ENCODE measurements around the gene RTN4R.
"Not testable (repeated sequence)": the region's sequence is repeated elsewhere in the genome, so short reads cannot be mapped to it uniquely, and the experiment has no call there.

RTN4R gene

GRCh38 chr22:20295262-20296064 is 27.3 kb upstream of the RTN4R start:
- no peak overlapping the region for H3K4me3 ChIP-seq (ENCODE audit: insufficient read depth, low read depth, low read length)
- H3K36me3 ChIP-seq (ENCODE audit: control insufficient read depth, insufficient read depth, low read length): no peaks in the 10 kb centered on the region
- no peaks in the 10 kb centered on the region for H3K4me1 ChIP-seq (ENCODE audit: control insufficient read depth, insufficient read depth, low read length)
- peaks cover 41% of the 10 kb centered on the region for H3K27me3 ChIP-seq (ENCODE audit: control insufficient read depth, insufficient read depth, low read length, poor library complexity, severe bottlenecking)
- WGBS, 2 experiments: 86 to 90% methylated on average over 12 of the region's 12 CpGs
- H3K27ac ChIP-seq (ENCODE audit: insufficient read depth, low read depth, low read length, poor library complexity, severe bottlenecking): no peak overlapping the region
- H3K9me3 ChIP-seq (ENCODE audit: control insufficient read depth, low read length): no peaks in the 10 kb centered on the region

- H3K27me3 ChIP-seq (ENCODE audit: control insufficient read depth, insufficient read depth, low read length, poor library complexity, severe bottlenecking): peaks cover 14% of the 10 kb centered on the region
- no peak overlapping the region for H3K27ac ChIP-seq (ENCODE audit: insufficient read depth, low read depth, low read length, poor library complexity, severe bottlenecking)
- no peak overlapping the region for H3K4me3 ChIP-seq (ENCODE audit: insufficient read depth, low read depth, low read length)
- WGBS, 2 experiments: 90 to 91% methylated on average over 13 of the region's 13 CpGs
- H3K4me1 ChIP-seq (ENCODE audit: control insufficient read depth, insufficient read depth, low read length): no peaks in the 10 kb centered on the region
- no peaks in the 10 kb centered on the region for H3K9me3 ChIP-seq (ENCODE audit: control insufficient read depth, low read length)
- H3K36me3 ChIP-seq (ENCODE audit: control insufficient read depth, insufficient read depth, low read length): no peaks in the 10 kb centered on the region
Observed at GRCh38 chr22:20292673-20293232, 24.6 kb upstream of the RTN4R start.

GRCh38 chr22:20292108-20292507 is 24.0 kb upstream of the RTN4R start:
- Histone ChIP-seq H3K4me3 (ENCODE audit: insufficient read depth, low read depth, low read length) (no peak overlapping the region), H3K4me1 (ENCODE audit: control insufficient read depth, insufficient read depth, low read length) (no peaks in the 10 kb centered on the region), H3K27ac (ENCODE audit: insufficient read depth, low read depth, low read length, poor library complexity, severe bottlenecking) (no peak overlapping the region), H3K27me3 (ENCODE audit: control insufficient read depth, insufficient read depth, low read length, poor library complexity, severe bottlenecking) (peaks cover 8% of the 10 kb centered on the region), H3K36me3 (ENCODE audit: control insufficient read depth, insufficient read depth, low read length) (no peaks in the 10 kb centered on the region), H3K9me3 (ENCODE audit: control insufficient read depth, low read length) (no peaks in the 10 kb centered on the region)
- WGBS, 2 experiments: 81 to 92% methylated on average over 5 of the region's 5 CpGs

GRCh38 chr22:20291604-20292063 is 23.5 kb upstream of the RTN4R start:
- WGBS, 2 experiments: 87 to 88% methylated on average over 11 of the region's 11 CpGs
- H3K27ac ChIP-seq (ENCODE audit: insufficient read depth, low read depth, low read length, poor library complexity, severe bottlenecking): no peak overlapping the region
- peaks cover 3% of the 10 kb centered on the region for H3K27me3 ChIP-seq (ENCODE audit: control insufficient read depth, insufficient read depth, low read length, poor library complexity, severe bottlenecking)
- H3K9me3 ChIP-seq (ENCODE audit: control insufficient read depth, low read length): no peaks in the 10 kb centered on the region
- H3K4me1 ChIP-seq (ENCODE audit: control insufficient read depth, insufficient read depth, low read length): no peaks in the 10 kb centered on the region
- H3K4me3 ChIP-seq (ENCODE audit: insufficient read depth, low read depth, low read length): no peak overlapping the region
- H3K36me3 ChIP-seq (ENCODE audit: control insufficient read depth, insufficient read depth, low read length): no peaks in the 10 kb centered on the region

GRCh38 chr22:20291249-20291586 is 23.1 kb upstream of the RTN4R start:
- Histone ChIP-seq H3K27me3 (ENCODE audit: control insufficient read depth, insufficient read depth, low read length, poor library complexity, severe bottlenecking) (no peaks in the 10 kb centered on the region), H3K27ac (ENCODE audit: insufficient read depth, low read depth, low read length, poor library complexity, severe bottlenecking) (no peak overlapping the region)
- WGBS, 2 experiments: 78 to 79% methylated on average over 5 of the region's 5 CpGs

GRCh38 chr22:20290578-20291248 is 22.6 kb upstream of the RTN4R start:
- WGBS, 2 experiments: 92 to 94% methylated on average over 13 of the region's 13 CpGs

More at GRCh38 chr22:20291249-20291586, 23.1 kb upstream of the RTN4R start:
- Histone ChIP-seq H3K4me1 (ENCODE audit: control insufficient read depth, insufficient read depth, low read length) (no peaks in the 10 kb centered on the region), H3K36me3 (ENCODE audit: control insufficient read depth, insufficient read depth, low read length) (no peaks in the 10 kb centered on the region), H3K9me3 (ENCODE audit: control insufficient read depth, low read length) (no peaks in the 10 kb centered on the region), H3K4me3 (ENCODE audit: insufficient read depth, low read depth, low read length) (no peak overlapping the region)

GRCh38 chr22:20290045-20290392 is 21.9 kb upstream of the RTN4R start:
- H3K4me3 ChIP-seq (ENCODE audit: insufficient read depth, low read depth, low read length): no peak overlapping the region
- H3K27me3 ChIP-seq (ENCODE audit: control insufficient read depth, insufficient read depth, low read length, poor library complexity, severe bottlenecking): no peaks in the 10 kb centered on the region
- WGBS, 2 experiments: 93 to 94% methylated on average over 10 of the region's 10 CpGs
- no peaks in the 10 kb centered on the region for H3K36me3 ChIP-seq (ENCODE audit: control insufficient read depth, insufficient read depth, low read length)
- no peaks in the 10 kb centered on the region for H3K4me1 ChIP-seq (ENCODE audit: control insufficient read depth, insufficient read depth, low read length)
- H3K27ac ChIP-seq (ENCODE audit: insufficient read depth, low read depth, low read length, poor library complexity, severe bottlenecking): no peak overlapping the region
- H3K9me3 ChIP-seq (ENCODE audit: control insufficient read depth, low read length): no peaks in the 10 kb centered on the region

More at GRCh38 chr22:20290578-20291248, 22.6 kb upstream of the RTN4R start:
- Histone ChIP-seq H3K4me1 (ENCODE audit: control insufficient read depth, insufficient read depth, low read length) (no peaks in the 10 kb centered on the region), H3K27me3 (ENCODE audit: control insufficient read depth, insufficient read depth, low read length, poor library complexity, severe bottlenecking) (no peaks in the 10 kb centered on the region), H3K4me3 (ENCODE audit: insufficient read depth, low read depth, low read length) (no peak overlapping the region), H3K36me3 (ENCODE audit: control insufficient read depth, insufficient read depth, low read length) (no peaks in the 10 kb centered on the region), H3K9me3 (ENCODE audit: control insufficient read depth, low read length) (no peaks in the 10 kb centered on the region), H3K27ac (ENCODE audit: insufficient read depth, low read depth, low read length, poor library complexity, severe bottlenecking) (no peak overlapping the region)

GRCh38 chr22:20289182-20290044 is 21.3 kb upstream of the RTN4R start:
- H3K36me3 ChIP-seq (ENCODE audit: control insufficient read depth, insufficient read depth, low read length); H3K4me3 ChIP-seq (ENCODE audit: insufficient read depth, low read depth, low read length); H3K9me3 ChIP-seq (ENCODE audit: control insufficient read depth, low read length); H3K4me1 ChIP-seq (ENCODE audit: control insufficient read depth, insufficient read depth, low read length); H3K27me3 ChIP-seq (ENCODE audit: control insufficient read depth, insufficient read depth, low read length, poor library complexity, severe bottlenecking); H3K27ac ChIP-seq (ENCODE audit: insufficient read depth, low read depth, low read length, poor library complexity, severe bottlenecking): not testable (repeated sequence)
- WGBS, 2 experiments: 89 to 91% methylated on average over 21 to 22 of the region's 23 CpGs

- H3K4me3 ChIP-seq (ENCODE audit: insufficient read depth, low read depth, low read length); H3K27me3 ChIP-seq (ENCODE audit: control insufficient read depth, insufficient read depth, low read length, poor library complexity, severe bottlenecking); H3K36me3 ChIP-seq (ENCODE audit: control insufficient read depth, insufficient read depth, low read length); H3K27ac ChIP-seq (ENCODE audit: insufficient read depth, low read depth, low read length, poor library complexity, severe bottlenecking); H3K9me3 ChIP-seq (ENCODE audit: control insufficient read depth, low read length): not testable (repeated sequence)
- H3K4me1 ChIP-seq (ENCODE audit: control insufficient read depth, insufficient read depth, low read length): peaks cover 13% of the 10 kb centered on the region
- 86 to 89% methylated on average over 15 to 17 of the region's 20 CpGs for WGBS, 2 experiments
Observed at GRCh38 chr22:20286784-20287423, 18.8 kb upstream of the RTN4R start.
